ENCODE results near the gene C19orf53. TPM values are rescaled to one million over a fixed set of nuclear protein-coding genes. Genes with fewer than 3 reads are reported as not detected.
A peak's percentile ranks its signal among the peaks of the same experiment; 100 is the strongest.

C19orf53 gene
- total and polyA plus RNA-seq, 9 of the 15 experiments (the other 6 are each of a cell fraction or from before 2014, with no cell fraction given), result 98.5 to 441 (median 164) TPM

DNA sequence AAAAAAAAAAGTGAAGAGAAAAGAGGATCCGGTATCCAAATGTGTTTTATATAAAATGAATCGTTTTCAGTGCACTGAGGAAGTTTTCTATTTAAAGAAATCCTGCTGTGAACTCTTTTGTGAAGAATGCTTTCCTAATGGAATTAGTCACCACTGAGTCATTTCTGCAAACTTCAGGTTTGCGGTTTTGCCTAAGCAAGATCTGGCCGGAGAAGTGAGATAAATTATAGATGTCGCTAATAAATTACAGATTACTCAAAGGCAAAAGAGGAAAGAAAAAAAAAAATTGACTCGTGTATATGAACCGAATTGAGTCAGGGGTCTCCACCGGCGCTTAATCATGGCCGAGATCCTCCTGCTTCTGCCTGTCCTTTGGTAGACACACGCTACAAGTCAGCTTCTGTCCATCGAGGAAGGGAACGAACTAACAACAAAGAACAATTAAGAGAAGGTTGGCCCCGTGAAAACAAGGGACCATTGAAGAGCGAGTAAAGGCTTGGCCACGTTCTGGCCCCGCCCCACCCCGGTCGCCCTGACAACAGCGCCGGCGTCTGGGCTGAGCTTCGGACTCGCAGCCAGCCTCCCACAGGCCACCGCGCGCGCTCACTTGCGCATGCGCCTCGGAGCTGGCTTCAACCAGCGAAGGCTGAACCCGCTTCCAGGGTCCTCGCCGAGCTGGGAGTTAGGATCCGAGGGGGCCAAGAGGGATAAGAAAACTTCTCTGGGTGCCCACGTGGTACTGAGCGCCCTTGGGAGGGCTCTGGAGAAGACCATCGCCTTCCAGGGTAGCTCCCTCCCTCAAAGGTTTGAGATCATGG is 42.9 kb upstream of the C19orf53 start (continued):
- TF ChIP-seq ZBTB40 (IDR thresholded peaks at IDR 0.05) (0 out of 2 replicates have a peak, but pooled peaks have one; percentile 22), ZBTB40 (CRISPR knock-in tag; IDR thresholded peaks at IDR 0.05) (no peak), PHF8 (IDR thresholded peaks at IDR 0.05; ENCODE audit: borderline replicate concordance, low read length) (peak; percentile 92; the same call in 1 of the 2 replicates), POLR2G (IDR thresholded peaks at IDR 0.05; ENCODE audit: low read depth, low read length) (peak; percentile 79), PTRF (tag; IDR thresholded peaks at IDR 0.05) (no peak), POLR2AphosphoS5 (IDR thresholded peaks at IDR 0.05; ENCODE audit: control insufficient read depth, insufficient read depth, low read depth, low read length) (peak; percentile 56), PHB (CRISPR knock-in tag; IDR thresholded peaks at IDR 0.05) (peak; percentile 56; the same call in 1 of the 2 replicates), TEAD1 (CRISPR knock-in tag; IDR thresholded peaks at IDR 0.05) (peak; percentile 38 to 42; a peak in 1 of 4 replicates), JUN (IDR thresholded peaks at IDR 0.05; ENCODE audit: borderline replicate concordance, low read depth, low read length) (peak; percentile 95), JUN (CRISPR knock-in tag; IDR thresholded peaks at IDR 0.05; ENCODE audit: borderline replicate concordance) (no peak)
- TF ChIP-seq, protein P1, sequence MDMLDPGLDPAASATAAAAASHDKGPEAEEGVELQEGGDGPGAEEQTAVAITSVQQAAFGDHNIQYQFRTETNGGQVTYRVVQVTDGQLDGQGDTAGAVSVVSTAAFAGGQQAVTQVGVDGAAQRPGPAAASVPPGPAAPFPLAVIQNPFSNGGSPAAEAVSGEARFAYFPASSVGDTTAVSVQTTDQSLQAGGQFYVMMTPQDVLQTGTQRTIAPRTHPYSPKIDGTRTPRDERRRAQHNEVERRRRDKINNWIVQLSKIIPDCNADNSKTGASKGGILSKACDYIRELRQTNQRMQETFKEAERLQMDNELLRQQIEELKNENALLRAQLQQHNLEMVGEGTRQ (CRISPR knock-in tag; IDR thresholded peaks at IDR 0.05), result no peak

All from K562 (cell line).